Measurements from ENCODE around the gene PLEKHN1.
"Not testable (repeated sequence)": the region's sequence is repeated elsewhere in the genome, so short reads cannot be mapped to it uniquely, and the experiment has no call there.

Gene PLEKHN1

GRCh38 chr1:1004780-1005697 is 38.8 kb downstream of the PLEKHN1 start:
- H3K27ac ChIP-seq: no peak overlapping the region
- no peaks in the 10 kb centered on the region for H3K36me3 ChIP-seq (replicated peaks)
- in situ Hi-C loops (cut with HindIII; ENCODE audit: low pct_ligation_motif_present, low sequenced_read_pairs): no loop called here
- no peak for TF ChIP-seq CTCF (IDR thresholded peaks at IDR 0.05; ENCODE audit: low read depth, low read length, missing control alignments)
- no peak for DNase-seq
- no peak overlapping the region for H3K4me3 ChIP-seq (ENCODE audit: low read depth, low read length)
- H3K27me3 ChIP-seq (replicated peaks): no peaks in the 10 kb centered on the region

- Histone ChIP-seq H3K4me3 (ENCODE audit: low read depth, low read length) (no peak overlapping the region), H3K27ac (no peak overlapping the region), H3K27me3 (replicated peaks) (no peaks in the 10 kb centered on the region), H3K36me3 (replicated peaks) (no peaks in the 10 kb centered on the region)
- no peak for TF ChIP-seq CTCF (IDR thresholded peaks at IDR 0.05; ENCODE audit: low read depth, low read length, missing control alignments)
- in situ Hi-C loops (cut with HindIII; ENCODE audit: low pct_ligation_motif_present, low sequenced_read_pairs): no loop called here
- DNase-seq: no peak
Measured at GRCh38 chr1:1005774-1006304, 39.6 kb downstream of the PLEKHN1 start.

GRCh38 chr1:1006305-1007159 is 40.2 kb downstream of the PLEKHN1 start:
- no peak overlapping the region for H3K4me3 ChIP-seq (ENCODE audit: low read depth, low read length)
- DNase-seq: no peak
- in situ Hi-C loops (cut with HindIII; ENCODE audit: low pct_ligation_motif_present, low sequenced_read_pairs): no loop called here
- TF ChIP-seq CTCF (IDR thresholded peaks at IDR 0.05; ENCODE audit: low read depth, low read length, missing control alignments): no peak
- H3K27ac ChIP-seq: no peak overlapping the region
- H3K36me3 ChIP-seq (replicated peaks): no peaks in the 10 kb centered on the region
- H3K27me3 ChIP-seq (replicated peaks): no peaks in the 10 kb centered on the region

GRCh38 chr1:1010131-1010530 is 43.8 kb downstream of the PLEKHN1 start:
- H3K27me3 ChIP-seq (replicated peaks); H3K36me3 ChIP-seq (replicated peaks); H3K4me3 ChIP-seq (ENCODE audit: low read depth, low read length); in situ Hi-C loops (cut with HindIII; ENCODE audit: low pct_ligation_motif_present, low sequenced_read_pairs); H3K27ac ChIP-seq; DNase-seq: not testable (repeated sequence)

- TF ChIP-seq CTCF (IDR thresholded peaks at IDR 0.05; ENCODE audit: low read depth, low read length, missing control alignments): no peak
- no peaks in the 10 kb centered on the region for H3K36me3 ChIP-seq (replicated peaks)
- no peak overlapping the region for H3K4me3 ChIP-seq (ENCODE audit: low read depth, low read length)
- no peak overlapping the region for H3K27ac ChIP-seq
- no peaks in the 10 kb centered on the region for H3K27me3 ChIP-seq (replicated peaks)
- DNase-seq: no peak
- in situ Hi-C loops (cut with HindIII; ENCODE audit: low pct_ligation_motif_present, low sequenced_read_pairs): no loop called here
Measured at GRCh38 chr1:1011396-1011949, 45.2 kb downstream of the PLEKHN1 start.

GRCh38 chr1:1012736-1013104 is 46.4 kb downstream of the PLEKHN1 start:
- H3K36me3 ChIP-seq (replicated peaks); H3K27me3 ChIP-seq (replicated peaks); in situ Hi-C loops (cut with HindIII; ENCODE audit: low pct_ligation_motif_present, low sequenced_read_pairs); DNase-seq: not testable (repeated sequence)
- peak overlapping the region; percentile 71 for H3K27ac ChIP-seq
- peak overlapping the region; percentile 69 for H3K4me3 ChIP-seq (ENCODE audit: low read depth, low read length)
